Measurements from ENCODE around the gene RXFP2.

- TF ChIP-seq EZH2 (IDR thresholded peaks at IDR 0.05; ENCODE audit: insufficient read depth, poor library complexity, severe bottlenecking) (no peak), EZH2phosphoT487 (IDR thresholded peaks at IDR 0.05; ENCODE audit: insufficient read depth, low read depth) (no peak)
These were observed 58.9 kb downstream of the RXFP2 start for GRCh38 chr13:31798189-31798588.

Measured in GM23248 (cell line).